Cardiac muscle cell (in vitro differentiated cells and primary cell): ENCODE measurements around the gene LKAAEAR1. TPM values are rescaled to one million over a fixed set of nuclear protein-coding genes. Genes with fewer than 3 reads are reported as not detected.

Source experiments
- DNase-seq, 2 donors: peaks; one replicate each; pipeline versions ENCODE4 v3.0.0 to v3.0.0-alpha.2; 2010 to 2017; ENCODE audit warnings: low read depth in 1 of 2, low spot score in 1 of 2
- H3K27ac ChIP-seq: fragments of 200-600 bp; sonication (generic); 2 replicates; pipeline ENCODE4 v1.5.1; 2016
- H3K27me3 ChIP-seq: fragments of 200-600 bp; sonication (generic); 2 replicates; pipeline ENCODE4 v1.6.0; 2016; ENCODE audit warnings: control low read depth
- H3K36me3 ChIP-seq: fragments of 200-600 bp; sonication (generic); 2 replicates; pipeline ENCODE4 v1.5.1; 2016; ENCODE audit warnings: control low read depth
- H3K4me1 ChIP-seq: fragments of 200-600 bp; sonication (generic); 2 replicates; pipeline ENCODE4 v1.8.1; 2017; ENCODE audit warnings: low read depth, mild to moderate bottlenecking, mixed run types
- H3K4me3 ChIP-seq: fragments of 200-600 bp; sonication (generic); 2 replicates; pipeline ENCODE4 v1.5.1; 2016; ENCODE audit warnings: mild to moderate bottlenecking
- H3K9me3 ChIP-seq: fragments of 200-600 bp; sonication (generic); 2 replicates; pipeline ENCODE4 v1.5.1; 2017; ENCODE audit warnings: low read depth, mild to moderate bottlenecking, control low read depth
- polyA plus RNA-seq: library from polyadenylated mRNA; unstranded; fragments of >200 nt; fragmentation: Nextera tagmentation; extraction: Ambion mirVana; gene quantifications from 2 replicates; pipeline ENCODE4 v1.2.1, GENCODE V29; 2016
- total RNA-seq: library from RNA; depleted of rRNA; stranded (reverse); fragments of >200 nt; gene quantifications from 2 replicates; pipeline ENCODE4 v1.2.3, GENCODE V29; 2016
- TF ChIP-seq, protein P1 (sequence below): IDR thresholded peaks from 2 replicates; pipeline ENCODE4 v1.5.1; 2012; ENCODE audit warnings: low read depth, mild to moderate bottlenecking, low read length

LKAAEAR1 gene
- total and polyA plus RNA-seq, 2 experiments from 2014 or later = 0.21 to 2.2 TPM

DNA sequence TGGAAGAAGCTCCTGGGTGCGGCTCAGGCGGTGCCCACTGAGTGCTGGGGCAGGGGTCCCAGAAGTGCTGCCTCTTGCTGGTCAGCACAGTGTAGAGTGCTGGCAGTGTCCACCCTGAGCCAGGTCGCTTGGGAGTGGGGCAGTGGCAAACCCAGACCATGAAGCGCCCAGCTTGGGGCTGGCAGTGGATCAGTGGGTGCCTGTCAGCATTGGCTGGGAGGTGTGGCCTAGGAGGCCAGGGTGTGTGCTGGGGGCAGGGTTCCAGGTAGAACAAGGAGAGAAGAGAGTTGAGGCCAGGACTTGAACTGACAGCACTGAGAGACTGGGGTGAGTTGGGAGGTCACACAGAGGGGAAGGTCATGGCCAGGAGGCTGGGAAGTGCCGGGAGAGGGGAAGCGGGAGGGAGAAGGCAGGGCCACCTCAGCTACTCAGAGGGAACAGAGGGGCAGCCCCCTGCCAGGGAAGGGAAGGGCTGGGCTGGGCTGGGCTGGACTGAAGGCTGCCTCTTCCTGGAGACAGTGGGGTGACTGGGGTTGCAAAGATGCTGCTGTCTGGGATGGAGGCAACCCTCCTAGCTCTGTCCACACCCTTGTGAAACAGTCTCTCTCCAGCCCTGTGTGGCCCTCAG, 17.1 kb downstream of the LKAAEAR1 start:
- Histone ChIP-seq H3K36me3 (peaks cover 6% of the 10 kb centered on the region), H3K4me1 (peaks cover 9% of the 10 kb centered on the region), H3K4me3 (no peak overlapping the region), H3K27ac (no peak overlapping the region), H3K27me3 (no peaks in the 10 kb centered on the region), H3K9me3 (no peaks in the 10 kb centered on the region)
- TF ChIP-seq, protein P1, sequence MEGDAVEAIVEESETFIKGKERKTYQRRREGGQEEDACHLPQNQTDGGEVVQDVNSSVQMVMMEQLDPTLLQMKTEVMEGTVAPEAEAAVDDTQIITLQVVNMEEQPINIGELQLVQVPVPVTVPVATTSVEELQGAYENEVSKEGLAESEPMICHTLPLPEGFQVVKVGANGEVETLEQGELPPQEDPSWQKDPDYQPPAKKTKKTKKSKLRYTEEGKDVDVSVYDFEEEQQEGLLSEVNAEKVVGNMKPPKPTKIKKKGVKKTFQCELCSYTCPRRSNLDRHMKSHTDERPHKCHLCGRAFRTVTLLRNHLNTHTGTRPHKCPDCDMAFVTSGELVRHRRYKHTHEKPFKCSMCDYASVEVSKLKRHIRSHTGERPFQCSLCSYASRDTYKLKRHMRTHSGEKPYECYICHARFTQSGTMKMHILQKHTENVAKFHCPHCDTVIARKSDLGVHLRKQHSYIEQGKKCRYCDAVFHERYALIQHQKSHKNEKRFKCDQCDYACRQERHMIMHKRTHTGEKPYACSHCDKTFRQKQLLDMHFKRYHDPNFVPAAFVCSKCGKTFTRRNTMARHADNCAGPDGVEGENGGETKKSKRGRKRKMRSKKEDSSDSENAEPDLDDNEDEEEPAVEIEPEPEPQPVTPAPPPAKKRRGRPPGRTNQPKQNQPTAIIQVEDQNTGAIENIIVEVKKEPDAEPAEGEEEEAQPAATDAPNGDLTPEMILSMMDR = no peak
- DNase-seq = no peak

DNA sequence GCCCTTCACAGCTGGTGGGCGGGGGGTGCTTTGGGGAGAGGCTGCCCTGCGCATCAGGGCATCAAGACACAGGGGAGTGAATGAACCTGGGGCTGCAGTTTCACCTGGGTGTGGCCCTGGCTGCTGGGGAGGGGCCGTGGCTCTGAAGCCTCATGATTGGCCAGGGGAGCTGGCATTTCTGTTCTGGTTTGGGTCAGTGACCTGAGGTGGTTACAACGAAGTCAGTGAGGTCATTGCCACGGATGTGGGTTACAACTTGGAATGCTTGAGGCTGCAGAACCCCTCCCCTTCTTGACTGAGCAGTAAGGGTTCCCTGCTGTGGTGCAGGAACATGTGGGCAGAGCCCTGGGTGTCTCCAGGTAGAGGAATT, 18.2 kb downstream of the LKAAEAR1 start:
- TF ChIP-seq, protein P1 = no peak
- Histone ChIP-seq H3K27me3 (no peaks in the 10 kb centered on the region), H3K9me3 (no peaks in the 10 kb centered on the region), H3K4me1 (peaks cover 10% of the 10 kb centered on the region), H3K36me3 (peaks cover 2% of the 10 kb centered on the region), H3K4me3 (no peak overlapping the region), H3K27ac (no peak overlapping the region)
- DNase-seq = peak in 1 of 2 donors; percentile 78

DNA sequence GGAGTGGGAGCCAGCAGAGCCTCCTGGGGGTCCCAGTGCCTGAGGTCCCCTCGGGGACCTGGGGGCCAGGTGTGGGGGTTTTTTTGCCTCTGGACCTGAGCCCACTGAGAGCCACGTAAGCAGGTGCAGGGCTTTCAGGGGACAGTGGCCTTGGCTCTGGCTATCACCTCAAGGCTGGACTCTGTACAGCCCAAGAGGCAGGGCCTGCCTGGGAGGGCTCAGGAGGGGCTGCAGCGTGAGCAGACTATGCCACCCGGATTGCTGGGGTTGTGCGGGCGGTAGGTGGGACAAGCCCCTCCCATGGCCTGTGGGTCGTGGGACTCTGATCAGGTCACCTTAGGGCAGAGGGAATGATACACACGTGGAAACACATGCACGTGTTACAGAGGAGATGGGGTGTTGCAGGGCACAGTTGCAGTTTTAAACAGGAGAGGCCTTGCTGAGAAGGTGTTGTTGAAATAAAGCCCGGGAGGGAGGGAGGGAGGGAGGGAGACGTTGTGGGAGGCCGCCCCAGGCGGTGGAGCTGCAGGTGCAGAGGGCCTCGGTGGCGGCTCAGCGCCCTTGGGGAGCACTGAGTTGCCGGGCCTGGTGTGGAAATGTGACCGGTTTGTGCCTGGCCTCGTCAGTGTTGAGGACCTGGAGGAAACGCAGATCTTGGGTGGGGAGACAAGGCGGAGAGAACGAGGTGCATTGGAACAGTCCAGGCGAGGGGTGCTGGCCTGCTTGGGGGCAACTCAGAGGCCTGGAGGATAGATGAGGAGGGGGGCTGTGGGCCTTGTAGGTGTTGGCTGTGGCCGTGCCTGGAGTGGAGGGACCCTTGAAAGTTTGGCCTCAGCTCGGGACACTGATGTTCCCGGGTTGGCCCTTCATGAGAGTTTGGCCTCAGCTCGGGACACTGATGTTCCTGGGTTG, 18.9 kb downstream of the LKAAEAR1 start:
- no peaks in the 10 kb centered on the region for H3K27me3 ChIP-seq
- H3K4me3 ChIP-seq = no peak overlapping the region
- DNase-seq = no peak
- no peaks in the 10 kb centered on the region for H3K9me3 ChIP-seq
- H3K36me3 ChIP-seq = peaks cover 2% of the 10 kb centered on the region
- H3K27ac ChIP-seq = no peak overlapping the region
- TF ChIP-seq, protein P1 = no peak
- peaks cover 10% of the 10 kb centered on the region for H3K4me1 ChIP-seq

DNA sequence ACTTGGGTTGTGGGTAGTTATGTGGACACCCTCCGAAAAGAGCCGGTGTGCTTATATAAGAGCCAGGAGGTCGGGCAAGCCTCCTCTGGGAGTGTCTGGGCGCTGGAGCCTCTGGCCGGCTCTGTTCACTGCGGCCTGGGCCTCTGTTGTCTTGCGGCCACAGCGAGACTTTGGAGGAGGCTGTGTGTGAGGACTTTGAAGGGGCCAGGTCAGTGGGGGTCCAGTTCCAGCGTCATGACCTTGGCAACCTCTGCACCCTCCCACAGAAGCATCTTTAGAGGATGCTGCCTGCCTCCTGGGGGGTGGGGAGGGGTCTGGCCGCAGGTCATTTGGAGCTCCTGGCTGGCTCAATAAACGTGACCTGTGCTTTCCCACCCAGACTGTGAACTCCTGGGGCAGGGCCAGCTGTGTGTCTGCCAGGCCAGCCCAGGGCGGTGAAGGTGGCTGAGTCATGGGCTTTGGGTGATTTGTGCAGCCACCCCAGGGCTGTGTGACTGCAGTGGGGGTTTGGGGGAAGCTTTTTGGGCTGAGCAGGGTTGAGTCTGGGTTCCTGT, 20.0 kb downstream of the LKAAEAR1 start:
- TF ChIP-seq, protein P1 = no peak
- no peak overlapping the region for H3K27ac ChIP-seq

DNA sequence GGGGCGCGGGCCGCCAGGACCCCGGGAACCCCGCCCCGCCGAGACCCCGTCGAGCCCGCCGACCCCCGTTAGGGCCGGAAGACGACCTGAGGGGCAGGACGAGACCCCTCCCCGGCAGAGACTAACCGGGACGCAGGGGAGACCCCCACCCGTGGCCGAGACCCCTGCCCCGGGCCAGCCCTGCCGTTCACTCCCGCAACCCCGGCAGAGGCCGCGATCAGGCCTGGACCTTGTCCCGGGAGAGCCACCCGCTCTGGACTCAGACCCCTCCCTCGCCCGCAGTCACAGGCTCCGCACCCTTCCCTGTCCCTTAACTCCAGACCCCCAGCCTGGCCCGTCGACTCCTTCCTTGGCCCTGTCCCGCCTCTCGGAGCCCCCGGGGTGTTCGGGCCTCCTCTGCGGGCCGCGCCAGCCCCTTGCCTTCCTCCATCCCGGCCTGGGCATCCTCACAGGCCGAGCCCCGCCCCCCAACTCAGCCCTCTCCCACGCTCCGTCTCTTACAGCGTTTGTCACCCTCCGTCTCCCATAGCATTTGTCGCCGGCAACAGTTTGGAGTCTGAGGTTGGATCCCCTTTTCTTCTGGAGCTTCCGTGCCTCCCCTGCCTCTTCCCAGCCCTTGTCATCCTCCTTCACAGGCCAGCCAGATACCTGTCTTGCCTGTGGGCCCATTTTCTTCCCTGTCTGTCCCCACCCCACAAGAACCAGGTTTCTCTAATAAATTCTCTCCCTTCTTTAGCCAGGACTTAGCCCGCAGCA, 20.6 kb downstream of the LKAAEAR1 start:
- TF ChIP-seq, protein P1 = no peak
- H3K27ac ChIP-seq = no peak overlapping the region

More for the DNA sequence above, 20.0 kb downstream of the LKAAEAR1 start:
- no peaks in the 10 kb centered on the region for H3K36me3 ChIP-seq
- H3K9me3 ChIP-seq = no peaks in the 10 kb centered on the region
- peak overlapping the region; percentile 88 for H3K4me3 ChIP-seq
- H3K27me3 ChIP-seq = no peaks in the 10 kb centered on the region
- peak in 1 of 2 donors; percentile 57 for DNase-seq
- H3K4me1 ChIP-seq = peaks cover 10% of the 10 kb centered on the region

More for the DNA sequence above, 20.6 kb downstream of the LKAAEAR1 start:
- no peaks in the 10 kb centered on the region for H3K27me3 ChIP-seq
- H3K9me3 ChIP-seq = no peaks in the 10 kb centered on the region
- no peaks in the 10 kb centered on the region for H3K36me3 ChIP-seq
- peaks cover 10% of the 10 kb centered on the region for H3K4me1 ChIP-seq
- peak overlapping the region; percentile 88 for H3K4me3 ChIP-seq
- DNase-seq = peak in 1 of 2 donors; percentile 54
